ENCODE data around the gene MTUS2. TPM values are rescaled to one million over a fixed set of nuclear protein-coding genes. Genes with fewer than 3 reads are reported as not detected.

MTUS2 gene
- total RNA-seq, 1 experiment from 2014 or later: not detected

GRCh38 chr13:28872427-28873176 is 52.5 kb downstream of the MTUS2 start:
- Histone ChIP-seq H3K9me2 (replicated peaks; ENCODE audit: low read length) (no peaks in the 10 kb centered on the region), H3K4me3 (ENCODE audit: low read length) (no peak overlapping the region), H3K9ac (ENCODE audit: low read length) (no peak overlapping the region), H3K4me2 (ENCODE audit: low read length) (no peak overlapping the region), H4K20me1 (ENCODE audit: low read length) (no peaks in the 10 kb centered on the region), H3K79me2 (ENCODE audit: low read length) (no peaks in the 10 kb centered on the region), H2AFZ (ENCODE audit: low read length) (no peak overlapping the region), H3K9me3 (ENCODE audit: low read length) (no peaks in the 10 kb centered on the region), H3K4me1 (ENCODE audit: insufficient read depth, low read length) (no peaks in the 10 kb centered on the region), H3K36me3 (ENCODE audit: low read depth, low read length) (no peaks in the 10 kb centered on the region), H3F3A (ENCODE audit: low read length, unreplicated experiment) (no peaks in the 10 kb centered on the region), H3K27ac (ENCODE audit: low read length) (no peak overlapping the region), H3K27me3 (ENCODE audit: low read length) (no peaks in the 10 kb centered on the region)
- ATAC-seq: no peak
- CTCF ChIA-PET: no interaction called here
- TF ChIP-seq EZH2phosphoT487 (IDR thresholded peaks at IDR 0.05; ENCODE audit: borderline replicate concordance, low read length): no peak
- TF ChIP-seq, protein P1, sequence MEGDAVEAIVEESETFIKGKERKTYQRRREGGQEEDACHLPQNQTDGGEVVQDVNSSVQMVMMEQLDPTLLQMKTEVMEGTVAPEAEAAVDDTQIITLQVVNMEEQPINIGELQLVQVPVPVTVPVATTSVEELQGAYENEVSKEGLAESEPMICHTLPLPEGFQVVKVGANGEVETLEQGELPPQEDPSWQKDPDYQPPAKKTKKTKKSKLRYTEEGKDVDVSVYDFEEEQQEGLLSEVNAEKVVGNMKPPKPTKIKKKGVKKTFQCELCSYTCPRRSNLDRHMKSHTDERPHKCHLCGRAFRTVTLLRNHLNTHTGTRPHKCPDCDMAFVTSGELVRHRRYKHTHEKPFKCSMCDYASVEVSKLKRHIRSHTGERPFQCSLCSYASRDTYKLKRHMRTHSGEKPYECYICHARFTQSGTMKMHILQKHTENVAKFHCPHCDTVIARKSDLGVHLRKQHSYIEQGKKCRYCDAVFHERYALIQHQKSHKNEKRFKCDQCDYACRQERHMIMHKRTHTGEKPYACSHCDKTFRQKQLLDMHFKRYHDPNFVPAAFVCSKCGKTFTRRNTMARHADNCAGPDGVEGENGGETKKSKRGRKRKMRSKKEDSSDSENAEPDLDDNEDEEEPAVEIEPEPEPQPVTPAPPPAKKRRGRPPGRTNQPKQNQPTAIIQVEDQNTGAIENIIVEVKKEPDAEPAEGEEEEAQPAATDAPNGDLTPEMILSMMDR (conservative IDR thresholded peaks at IDR 0.05; ENCODE audit: low read depth, low read length): no peak
- no peak for TF ChIP-seq EZH2 (IDR thresholded peaks at IDR 0.05; ENCODE audit: low read length, unreplicated experiment)
- POLR2A ChIA-PET (ENCODE audit: unreplicated experiment): no interaction called here
- intact Hi-C loops (cut with micrococcal nuclease): loop anchor here (10.0 kb wide), 1 partner anchor 282 kb away; no protein-coding TSS in a partner anchor
- no peak for DNase-seq
- BruUV-seq (replicated peaks): no TSS peak

DNA sequence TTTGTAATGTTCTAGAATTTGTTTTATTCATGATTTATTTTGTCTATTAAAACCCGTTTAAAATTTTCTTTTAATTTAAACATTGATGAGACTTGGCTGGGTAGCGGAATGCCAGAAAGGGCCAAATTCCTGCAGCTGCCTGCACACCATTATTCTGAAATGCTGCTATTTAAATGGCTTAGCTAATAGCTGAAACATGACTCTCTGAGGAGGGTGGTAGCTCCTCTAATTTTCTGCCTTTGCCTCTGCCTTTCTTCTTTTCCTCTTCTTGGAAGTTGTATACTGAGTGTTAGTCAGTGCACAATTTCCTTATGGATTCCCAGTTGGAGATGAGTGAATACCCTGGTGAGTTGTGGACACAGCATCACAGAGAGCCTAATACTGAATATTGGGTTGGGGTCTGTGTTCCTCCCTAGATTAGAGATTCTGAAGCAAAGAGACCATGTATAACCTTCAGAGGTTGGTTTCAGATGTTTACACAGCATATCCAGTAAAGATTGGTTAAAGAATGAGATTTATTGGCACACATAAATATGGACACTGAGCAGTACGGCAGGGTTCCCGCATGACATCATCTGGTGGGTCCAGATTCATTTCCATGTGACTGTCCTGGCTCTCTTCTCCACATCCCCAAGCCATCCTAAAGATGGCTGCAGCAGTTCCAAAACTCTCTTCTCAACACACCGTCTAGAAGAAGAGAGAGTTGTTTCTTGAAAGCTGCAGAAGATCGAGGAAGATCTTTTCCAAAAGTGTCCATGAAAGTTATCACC is 55.9 kb downstream of the MTUS2 start:
- Histone ChIP-seq H3F3A (ENCODE audit: low read length, unreplicated experiment) (no peaks in the 10 kb centered on the region), H3K9me2 (replicated peaks; ENCODE audit: low read length) (no peaks in the 10 kb centered on the region), H3K27ac (ENCODE audit: low read length) (no peak overlapping the region), H3K9ac (ENCODE audit: low read length) (no peak overlapping the region), H4K20me1 (ENCODE audit: low read length) (no peaks in the 10 kb centered on the region), H3K79me2 (ENCODE audit: low read length) (no peaks in the 10 kb centered on the region), H3K4me1 (ENCODE audit: insufficient read depth, low read length) (no peaks in the 10 kb centered on the region), H3K27me3 (ENCODE audit: low read length) (no peaks in the 10 kb centered on the region), H3K9me3 (ENCODE audit: low read length) (no peaks in the 10 kb centered on the region), H3K4me2 (ENCODE audit: low read length) (no peak overlapping the region), H3K36me3 (ENCODE audit: low read depth, low read length) (no peaks in the 10 kb centered on the region), H3K4me3 (ENCODE audit: low read length) (no peak overlapping the region), H2AFZ (ENCODE audit: low read length) (no peak overlapping the region)
- TF ChIP-seq EZH2 (IDR thresholded peaks at IDR 0.05; ENCODE audit: low read length, unreplicated experiment): no peak
- TF ChIP-seq, protein P1 (conservative IDR thresholded peaks at IDR 0.05; ENCODE audit: low read depth, low read length): no peak
- TF ChIP-seq EZH2phosphoT487 (IDR thresholded peaks at IDR 0.05; ENCODE audit: borderline replicate concordance, low read length): no peak
- no TSS peak for BruUV-seq (replicated peaks)
- intact Hi-C loops (cut with micrococcal nuclease): loop anchor here (10.0 kb wide), 1 partner anchor 279 kb away; no protein-coding TSS in a partner anchor
- ATAC-seq (no peak), DNase-seq (no peak)
- ChIA-PET CTCF (no interaction called here), POLR2A (ENCODE audit: unreplicated experiment) (no interaction called here)
